ENCODE results near the gene EPN3.

Gene EPN3

GRCh38 chr17:50551433-50551815 lies 18.9 kb downstream of the EPN3 start:
- no peak for DNase-seq

DNA sequence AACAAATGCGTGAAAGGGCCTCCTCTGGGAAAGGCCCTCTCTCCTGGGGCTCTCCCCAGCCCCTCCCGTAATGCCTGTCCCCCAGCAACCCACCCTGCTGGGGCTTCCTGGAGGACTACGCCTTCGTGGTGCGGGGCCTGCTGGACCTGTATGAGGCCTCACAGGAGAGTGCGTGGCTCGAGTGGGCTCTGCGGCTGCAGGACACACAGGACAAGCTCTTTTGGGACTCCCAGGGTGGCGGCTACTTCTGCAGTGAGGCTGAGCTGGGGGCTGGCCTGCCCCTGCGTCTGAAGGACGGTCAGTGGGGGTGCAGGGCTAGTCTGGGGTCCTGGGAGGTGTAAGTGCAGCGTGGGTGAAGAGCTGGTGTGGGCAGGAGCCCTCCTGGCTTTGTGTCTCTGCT lies 19.3 kb downstream of the EPN3 start:
- DNase-seq = no peak

- DNase-seq = no peak
These were observed 21.7 kb downstream of the EPN3 start for GRCh38 chr17:50554201-50554600.

- no peak for DNase-seq
These were observed 24.3 kb downstream of the EPN3 start for GRCh38 chr17:50556803-50557202.

GRCh38 chr17:50557630-50558029 lies 25.1 kb downstream of the EPN3 start:
- DNase-seq = no peak

DNA sequence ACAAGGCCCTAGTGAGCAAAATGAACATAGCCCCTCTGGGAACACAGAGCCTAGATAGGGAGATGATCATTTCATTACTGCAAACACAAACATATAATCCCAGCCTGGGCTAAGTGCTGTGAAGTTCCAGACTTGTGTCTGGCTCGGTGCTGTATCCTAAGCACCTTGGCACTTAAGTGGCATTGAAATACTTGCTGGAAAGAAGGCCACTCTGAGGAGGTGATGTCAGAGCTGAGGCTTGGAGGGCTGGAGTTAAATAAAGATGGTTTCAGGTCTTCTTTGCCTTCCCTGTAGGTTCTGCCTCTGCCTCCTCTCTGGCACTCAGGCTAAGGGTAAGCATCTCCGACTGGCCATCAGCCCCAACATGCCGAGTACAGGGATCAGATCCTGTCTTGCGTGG lies 25.6 kb downstream of the EPN3 start:
- no peak for DNase-seq

DNA sequence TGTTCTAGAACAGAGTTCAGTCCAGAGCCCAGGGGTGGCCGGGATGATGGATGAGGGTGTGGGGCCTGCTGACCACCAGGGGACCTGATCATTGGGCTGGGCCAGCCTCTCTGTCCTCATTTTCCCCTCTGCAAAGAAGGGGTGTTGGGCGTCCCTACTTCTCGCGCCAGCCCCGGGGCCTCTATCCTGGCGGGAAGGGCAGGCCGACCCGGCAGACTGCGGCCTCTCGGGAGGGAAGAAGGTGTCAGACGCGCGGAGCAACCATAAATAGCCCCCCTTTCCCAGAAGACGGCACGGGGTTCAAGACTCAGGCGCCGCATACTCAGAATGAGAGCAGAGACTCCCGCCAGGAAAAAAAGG lies 26.0 kb downstream of the EPN3 start:
- no peak for DNase-seq

DNA sequence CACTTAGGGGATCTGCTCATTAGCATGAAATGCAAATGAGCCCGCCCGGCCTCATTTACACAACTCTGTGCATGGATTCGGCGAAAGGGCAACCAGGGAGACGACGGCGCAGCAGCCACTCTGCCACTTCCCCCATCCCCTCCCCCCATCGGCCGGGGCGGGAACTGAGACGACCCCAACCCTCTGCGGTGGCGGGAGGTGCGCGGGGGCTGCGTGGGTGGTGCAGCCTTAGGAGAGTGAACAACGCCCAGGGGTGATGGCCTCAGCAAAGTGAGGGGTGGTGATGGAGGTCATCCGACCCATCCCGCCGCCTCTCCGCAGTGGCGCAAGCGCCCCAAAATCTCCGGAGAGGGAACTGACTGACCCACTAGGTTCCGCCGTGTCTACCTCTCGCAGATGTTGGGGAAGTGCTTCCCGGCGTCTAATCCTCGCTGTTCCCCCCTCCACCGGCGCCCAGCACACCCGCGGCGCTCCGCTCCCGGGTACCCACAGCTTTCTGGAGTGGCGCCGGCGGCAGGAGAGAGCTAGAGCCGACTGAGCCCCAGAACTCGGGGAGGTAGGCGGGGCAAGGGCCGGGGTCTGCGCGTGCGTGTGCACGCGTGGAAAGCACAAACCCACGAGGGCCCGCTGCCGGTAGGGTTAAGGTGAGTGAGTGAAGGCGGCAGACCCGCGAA lies 26.5 kb downstream of the EPN3 start:
- no peak for DNase-seq

DNA sequence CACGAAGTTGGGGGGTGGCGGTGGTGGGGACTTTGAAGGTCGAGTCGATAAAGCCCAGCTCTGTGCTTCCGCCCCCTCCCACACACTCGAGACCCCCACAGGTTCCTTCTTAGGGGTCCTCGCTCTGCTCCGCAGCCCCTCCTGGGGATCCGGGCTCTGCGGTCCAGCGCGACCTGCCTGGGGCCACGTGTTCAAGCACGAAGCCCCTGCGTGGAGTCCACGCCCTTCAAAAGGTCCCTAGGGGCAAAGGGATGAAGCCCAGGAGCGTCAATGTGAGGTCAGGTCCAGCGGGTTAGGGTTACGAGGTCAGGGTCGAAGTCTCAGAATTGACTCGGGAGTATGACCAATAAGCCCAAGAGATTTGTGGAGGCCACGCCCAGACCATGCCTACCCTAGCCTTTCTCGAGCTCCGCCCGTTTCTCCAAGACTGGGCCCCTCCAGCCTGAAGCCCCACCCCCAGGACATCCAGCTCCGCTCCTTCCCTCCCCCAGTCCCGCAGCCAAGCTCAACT lies 27.2 kb downstream of the EPN3 start:
- DNase-seq = peak; percentile 36

DNA sequence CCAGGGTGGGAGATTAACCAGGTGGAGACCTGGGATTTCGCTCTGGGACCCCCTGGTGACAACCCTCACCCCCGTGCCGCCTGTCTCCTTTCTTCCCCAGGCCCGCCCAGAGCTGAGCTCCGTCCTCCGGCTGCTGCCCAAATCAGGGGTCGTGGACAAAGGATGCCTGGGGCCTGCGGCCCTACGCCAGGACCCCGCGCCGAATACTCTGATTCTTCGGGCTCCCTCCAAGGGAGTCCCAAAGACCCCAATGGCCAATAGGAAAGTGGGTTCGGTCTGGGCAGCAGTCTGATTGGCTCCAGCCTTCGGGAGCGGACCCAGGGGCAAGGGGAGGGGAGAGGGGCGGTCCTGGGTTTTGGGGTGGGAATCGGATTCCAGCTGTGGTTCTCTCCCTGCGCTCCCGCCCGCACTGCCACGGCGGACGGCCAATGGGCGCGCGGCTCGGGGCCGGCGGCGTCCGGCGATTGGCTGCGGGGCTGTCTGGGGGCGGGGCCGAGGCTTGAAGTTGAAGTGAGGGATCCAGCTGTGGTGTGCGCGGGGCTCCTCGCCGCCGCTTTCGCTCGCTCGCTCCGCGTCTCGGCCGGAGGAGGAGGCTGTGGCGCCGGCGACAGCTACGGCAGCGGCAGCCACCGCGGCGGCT lies 27.8 kb downstream of the EPN3 start, which contains the start of gene CACNA1G:
Gene CACNA1G, plus strand, starts transcription at position 531 of the 640 bp plus-strand sequence. CDS start 745 bp downstream, outside the sequence.
- DNase-seq = peak; percentile 88

DNA sequence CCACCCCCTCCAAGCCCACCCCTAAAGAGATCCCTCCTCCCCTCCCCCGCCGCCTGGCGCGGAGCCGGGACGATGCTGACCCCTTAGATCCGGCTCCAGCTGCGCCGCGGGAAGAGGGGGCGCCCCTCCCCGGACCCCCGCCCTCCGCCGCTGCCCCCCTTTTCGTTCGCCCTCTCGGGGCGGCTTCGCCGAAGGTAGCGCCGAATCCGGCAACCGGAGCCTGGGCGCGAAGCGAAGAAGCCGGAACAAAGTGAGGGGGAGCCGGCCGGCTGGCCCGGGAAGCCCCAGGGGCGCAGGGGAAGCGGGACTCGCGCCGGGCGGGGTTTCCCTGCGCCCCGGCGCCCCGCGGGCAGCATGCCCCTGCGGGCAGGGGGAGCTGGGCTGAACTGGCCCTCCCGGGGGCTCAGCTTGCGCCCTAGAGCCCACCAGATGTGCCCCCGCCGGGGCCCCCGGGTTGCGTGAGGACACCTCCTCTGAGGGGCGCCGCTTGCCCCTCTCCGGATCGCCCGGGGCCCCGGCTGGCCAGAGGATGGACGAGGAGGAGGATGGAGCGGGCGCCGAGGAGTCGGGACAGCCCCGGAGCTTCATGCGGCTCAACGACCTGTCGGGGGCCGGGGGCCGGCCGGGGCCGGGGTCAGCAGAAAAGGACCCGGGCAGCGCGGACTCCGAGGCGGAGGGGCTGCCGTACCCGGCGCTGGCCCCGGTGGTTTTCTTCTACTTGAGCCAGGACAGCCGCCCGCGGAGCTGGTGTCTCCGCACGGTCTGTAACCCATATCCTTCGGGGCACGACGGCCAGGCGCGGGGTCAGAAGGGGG lies 28.6 kb downstream of the EPN3 start:
- DNase-seq = no peak

DNA sequence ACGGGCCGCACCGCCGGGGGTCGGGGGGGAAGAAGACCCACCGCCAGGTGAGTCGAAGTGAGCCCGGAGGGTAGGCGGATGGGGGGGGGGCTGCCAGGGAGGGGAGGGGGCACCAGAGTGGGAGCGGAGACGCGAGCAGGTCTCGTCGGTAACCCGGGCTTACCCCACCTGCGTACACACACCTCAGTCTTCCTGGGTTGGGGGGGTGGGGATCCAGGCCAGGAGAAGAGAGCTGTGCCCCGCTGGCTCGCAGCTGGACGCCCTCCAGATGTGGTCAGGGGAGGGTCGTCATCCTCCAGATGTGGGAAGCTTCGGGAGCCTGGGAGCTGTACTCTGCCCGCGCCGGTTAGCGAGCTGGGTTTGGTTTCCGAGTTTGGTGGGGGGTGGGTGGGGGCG lies 29.2 kb downstream of the EPN3 start:
- DNase-seq = no peak

GRCh38 chr17:50562242-50563091 lies 29.9 kb downstream of the EPN3 start:
- DNase-seq = no peak

DNA sequence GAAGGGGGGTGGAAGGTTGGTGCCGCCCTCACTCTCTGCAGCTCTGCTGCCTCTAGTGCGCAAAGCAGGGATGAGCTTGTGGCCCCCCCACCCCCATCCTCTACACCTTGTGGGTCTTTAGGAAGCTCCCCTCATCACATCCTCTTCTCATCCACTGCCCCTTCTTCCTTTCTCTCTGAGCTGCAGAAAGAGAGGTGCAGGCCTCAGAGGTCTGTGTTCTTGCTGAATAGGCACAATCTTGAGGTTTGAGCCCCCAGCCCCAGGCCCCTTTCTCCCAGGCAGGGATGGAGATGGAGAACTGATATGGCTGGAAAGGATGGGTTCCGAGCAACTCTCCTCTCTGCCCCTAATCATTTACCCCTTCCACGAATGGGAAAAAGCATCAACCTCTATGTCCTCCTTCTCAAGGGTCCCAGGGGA lies 30.6 kb downstream of the EPN3 start:
- DNase-seq = no peak

GRCh38 chr17:50564916-50565315 lies 32.4 kb downstream of the EPN3 start:
- DNase-seq = no peak

DNA sequence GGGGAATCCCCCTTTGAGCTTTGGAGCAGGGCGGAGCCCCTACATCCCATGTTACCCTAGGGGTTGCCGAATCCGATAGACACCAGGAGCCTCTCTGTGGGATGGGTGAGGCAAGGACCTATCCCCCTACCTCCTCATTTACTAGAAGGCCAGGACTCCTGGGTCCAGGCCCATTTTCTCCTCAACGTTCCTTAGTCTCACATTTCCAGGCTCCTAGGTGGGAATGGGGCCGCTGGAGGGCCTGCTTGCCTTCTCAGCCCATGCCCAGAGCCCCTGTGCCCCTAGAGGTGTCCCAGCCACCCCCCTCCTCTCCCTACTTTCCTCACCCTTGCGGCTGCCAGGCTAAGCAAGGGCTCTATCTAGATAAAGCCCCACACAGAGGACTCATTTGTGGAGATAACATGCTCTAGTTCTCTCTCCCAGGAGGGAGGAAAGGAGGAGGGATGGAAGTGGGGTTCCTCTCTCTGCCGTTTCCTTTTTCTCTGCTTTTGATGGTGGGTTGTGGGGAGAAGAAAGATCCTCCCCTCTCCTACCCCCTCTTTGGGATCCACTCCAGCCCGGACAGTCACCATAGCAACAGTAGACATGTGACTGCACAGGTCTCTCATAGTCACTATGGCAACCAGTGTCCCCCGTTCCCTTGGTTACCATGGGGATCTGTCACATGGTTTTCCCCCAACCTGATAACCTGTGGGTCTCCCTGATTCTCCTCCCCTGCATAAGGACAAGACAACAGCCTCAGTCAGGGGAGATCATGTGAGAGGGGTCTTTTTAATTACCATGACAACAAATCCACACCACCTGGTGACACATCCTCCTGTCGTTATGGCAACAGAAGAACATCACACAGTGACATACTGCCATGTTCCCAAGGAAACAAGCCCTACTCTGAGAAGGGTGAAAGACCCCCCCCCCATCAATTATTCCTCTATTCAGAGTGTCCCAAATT lies 33.1 kb downstream of the EPN3 start:
- no peak for DNase-seq

DNA sequence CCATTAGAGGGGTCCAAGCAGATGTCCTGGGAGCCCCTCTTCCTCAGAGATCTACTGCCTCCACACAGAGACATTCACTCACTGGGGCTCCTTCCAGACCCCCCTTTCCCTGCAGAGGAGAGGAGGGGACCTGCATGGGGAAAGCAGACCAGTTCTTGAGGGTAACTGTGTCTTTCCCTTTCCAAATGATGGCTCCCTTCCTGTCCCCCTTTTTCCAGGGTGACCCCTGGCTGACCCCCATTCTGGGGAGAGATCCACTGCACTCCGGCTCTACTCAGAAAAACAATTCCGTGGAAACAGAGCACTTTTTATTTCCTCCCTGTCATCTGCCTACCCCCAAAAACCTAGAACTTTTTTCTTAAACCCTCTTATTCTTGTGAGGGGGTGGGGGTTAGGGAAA lies 34.4 kb downstream of the EPN3 start:
- no peak for DNase-seq

DNA sequence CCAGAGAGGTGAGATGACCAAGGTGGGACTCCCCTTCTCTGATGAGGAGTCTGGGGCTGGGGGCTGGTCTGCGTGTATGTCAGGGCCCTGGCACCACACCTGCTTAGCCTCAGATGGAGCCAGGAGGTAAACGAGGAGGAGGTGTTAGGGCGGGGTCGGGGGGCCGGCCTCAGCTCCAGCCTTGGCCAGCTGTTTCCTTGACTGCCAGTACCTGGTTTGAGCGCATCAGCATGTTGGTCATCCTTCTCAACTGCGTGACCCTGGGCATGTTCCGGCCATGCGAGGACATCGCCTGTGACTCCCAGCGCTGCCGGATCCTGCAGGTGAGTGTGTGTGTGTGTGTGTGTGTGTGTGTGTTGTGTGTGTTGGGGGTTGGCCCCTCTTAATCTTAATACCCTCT lies 36.1 kb downstream of the EPN3 start:
- DNase-seq = no peak

DNA sequence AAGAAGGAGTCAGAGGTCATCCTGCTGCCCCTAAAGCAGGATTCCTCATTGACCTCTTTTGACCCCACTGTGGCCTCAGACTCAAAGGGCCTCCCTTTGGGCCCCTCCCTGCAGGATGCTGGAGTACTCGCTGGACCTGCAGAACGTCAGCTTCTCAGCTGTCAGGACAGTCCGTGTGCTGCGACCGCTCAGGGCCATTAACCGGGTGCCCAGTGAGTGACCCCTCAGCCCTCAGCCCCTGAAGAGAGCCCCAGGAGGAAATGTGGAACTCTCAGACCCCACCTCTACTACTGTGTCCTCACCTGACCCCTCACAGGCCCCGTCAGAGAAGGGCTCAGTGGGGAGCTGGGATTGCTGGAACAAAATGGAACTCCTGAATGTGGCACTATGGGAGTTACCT lies 37.1 kb downstream of the EPN3 start:
- no peak for DNase-seq

DNA sequence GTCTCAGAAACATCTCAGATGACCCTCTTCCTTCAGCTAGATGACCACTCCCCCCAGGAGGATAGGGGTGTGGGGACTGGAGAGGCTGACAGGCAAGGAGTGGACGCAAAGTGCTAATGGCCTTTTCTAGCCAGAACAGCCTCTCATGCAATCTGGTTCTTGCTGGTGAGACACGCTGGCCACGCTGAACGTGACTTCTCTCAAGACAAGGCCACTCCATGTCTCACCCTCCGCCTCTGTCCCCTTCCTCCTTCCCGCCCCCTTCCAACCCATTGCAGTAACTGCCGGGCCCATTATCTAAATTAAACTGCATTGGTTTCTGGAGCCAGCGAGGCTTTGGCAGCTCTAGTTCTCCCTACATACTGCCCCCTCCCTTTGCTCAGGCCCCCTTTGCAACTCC lies 37.5 kb downstream of the EPN3 start:
- DNase-seq = no peak

DNA sequence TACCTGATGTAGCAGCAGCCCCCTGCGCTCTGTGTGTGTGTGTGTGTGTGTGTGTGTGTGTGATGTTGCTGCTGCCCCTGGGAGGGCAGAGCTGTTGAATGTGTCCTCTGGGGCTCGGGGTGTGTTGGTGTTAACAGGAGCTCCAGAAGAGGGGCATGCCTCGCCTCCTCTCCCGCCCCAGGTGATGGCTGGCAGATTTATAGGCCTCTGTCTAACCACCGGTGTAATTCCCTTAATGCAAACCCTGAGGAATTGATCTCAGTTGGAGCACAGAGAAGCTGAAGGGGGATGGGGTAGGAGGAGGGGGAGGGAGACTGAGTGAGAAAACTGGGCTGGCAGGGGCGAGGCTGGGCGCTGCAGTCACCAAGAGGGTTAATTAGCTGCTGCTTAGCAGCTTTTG lies 38.0 kb downstream of the EPN3 start:
- DNase-seq = no peak

- DNase-seq = no peak
These were observed 39.1 kb downstream of the EPN3 start for GRCh38 chr17:50571681-50572080.

All from activated CD4-positive, alpha-beta T cell treated with anti-CD3 and anti-CD28 coated beads, Interleukin-10, Interleukin-2, amounts not matched to agents 100 ng/mL and 50 ng/mL, durations not matched to agents 16 hours and 8 hours (primary cell).